Central memory CD4-positive, alpha-beta T cell (primary cell): Measurements from ENCODE around the gene WSB2.
A peak's percentile ranks its signal among the peaks of the same experiment; 100 is the strongest.
"Not testable (repeated sequence)": the region's sequence is repeated elsewhere in the genome, so short reads cannot be mapped to it uniquely, and the experiment has no call there.

Source experiments
- DNase-seq: peaks from one replicate; pipeline ENCODE4 v3.0.0; 2022
- total RNA-seq, 3 experiments: gene quantifications; one replicate each; lab custom pipeline; 2026; lab: John Stamatoyannopoulos, UW

WSB2 gene
- 14.9 to 75.0 (median 38.7) reads per million in 3 experiments for total RNA-seq

GRCh38 chr12:118061011-118061872 lies at the start of gene WSB2:
TSS of gene WSB2 (minus strand) at chr12:118061179. CDS start at chr12:118061048, 131 bp downstream.
- DNase-seq, result peak; percentile 39

GRCh38 chr12:118109088-118109487 lies 48.1 kb upstream of the WSB2 start:
- no peak for DNase-seq

- no peak for DNase-seq
Observed at GRCh38 chr12:118107694-118108093, 46.7 kb upstream of the WSB2 start.

DNA sequence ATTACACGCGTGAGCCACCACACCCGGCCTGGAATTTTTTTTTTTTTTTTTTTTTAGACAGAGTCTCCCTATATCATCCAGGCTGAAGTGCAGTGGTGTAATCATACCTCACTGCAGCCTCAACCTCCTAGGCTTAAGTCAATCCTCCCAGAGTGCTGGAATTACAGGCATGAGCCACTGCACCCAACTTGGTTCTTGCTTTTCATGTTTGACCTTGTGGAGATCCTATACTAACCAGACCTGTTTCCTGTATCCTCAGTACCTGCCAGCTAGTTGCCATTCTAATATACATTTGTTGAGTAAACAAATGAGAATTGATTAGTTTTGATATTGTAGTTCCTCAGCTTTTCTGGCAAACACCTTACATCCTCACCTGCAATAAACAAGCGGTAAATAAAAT lies 46.0 kb upstream of the WSB2 start:
- DNase-seq, result no peak

GRCh38 chr12:118103601-118104382 lies 42.8 kb upstream of the WSB2 start, which contains the start of gene VSIG10:
TSS of gene VSIG10 (minus strand) at chr12:118104011. CDS start at chr12:118103671, 340 bp downstream.
- DNase-seq, result peak; percentile 11

DNA sequence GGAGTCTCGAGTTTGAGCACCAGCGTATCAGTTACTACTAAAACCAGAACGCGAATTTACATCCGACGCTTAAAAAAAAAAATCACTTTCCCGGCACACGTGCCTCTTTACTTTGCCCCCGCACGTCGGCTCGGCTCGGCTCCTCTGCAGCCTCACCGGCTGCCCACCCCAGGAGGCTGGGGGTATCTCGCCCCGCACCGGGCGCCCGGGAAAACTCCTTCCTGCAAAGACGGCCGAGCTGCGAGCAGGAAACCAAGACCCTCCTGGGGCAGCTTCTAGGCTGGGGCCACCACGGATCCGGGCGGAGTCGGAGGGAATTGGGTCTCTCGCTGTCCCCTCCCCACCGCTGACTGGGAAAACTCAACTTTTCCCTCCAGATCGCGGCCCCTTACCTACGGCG lies 42.2 kb upstream of the WSB2 start:
- no peak for DNase-seq

GRCh38 chr12:118102609-118103008 lies 41.6 kb upstream of the WSB2 start:
- no peak for DNase-seq

DNA sequence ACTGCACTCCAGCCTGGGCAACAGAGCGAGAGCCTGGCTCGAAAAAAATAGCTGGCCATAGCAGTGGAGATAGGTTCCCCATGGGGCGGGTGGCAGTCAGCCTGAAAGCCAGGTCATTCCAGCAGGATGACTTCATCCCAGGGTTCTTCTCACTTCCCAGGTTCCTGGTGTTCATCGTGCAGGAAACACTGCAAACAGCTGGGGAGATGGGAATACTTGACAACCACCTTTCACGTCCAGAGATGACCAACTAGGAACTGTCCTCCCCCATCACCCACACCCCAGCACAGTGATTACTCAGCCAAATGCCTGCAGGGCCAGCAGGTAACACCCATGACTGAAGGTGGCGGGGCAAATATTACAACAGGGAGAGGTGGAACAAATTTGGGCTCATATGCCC lies 41.1 kb upstream of the WSB2 start:
- no peak for DNase-seq

DNA sequence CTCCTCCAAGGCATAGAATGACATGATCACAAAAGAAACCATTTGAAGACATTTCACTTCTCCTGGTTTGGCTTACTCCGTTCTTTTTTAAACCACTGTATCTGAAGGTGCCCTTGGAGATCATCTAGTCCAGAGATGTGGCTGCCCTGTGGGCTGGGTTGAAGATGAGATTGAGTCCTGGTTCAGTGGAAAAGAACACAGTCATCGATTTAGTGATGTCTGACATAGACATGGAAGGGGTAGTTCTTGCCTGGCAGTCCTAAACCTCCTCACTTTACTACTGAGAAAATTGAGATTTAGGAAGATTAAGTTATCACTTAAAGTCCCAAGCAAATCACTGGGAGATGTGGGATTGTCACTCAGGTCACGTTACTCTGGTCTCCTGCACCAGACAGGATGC lies 40.1 kb upstream of the WSB2 start:
- DNase-seq, result no peak

DNA sequence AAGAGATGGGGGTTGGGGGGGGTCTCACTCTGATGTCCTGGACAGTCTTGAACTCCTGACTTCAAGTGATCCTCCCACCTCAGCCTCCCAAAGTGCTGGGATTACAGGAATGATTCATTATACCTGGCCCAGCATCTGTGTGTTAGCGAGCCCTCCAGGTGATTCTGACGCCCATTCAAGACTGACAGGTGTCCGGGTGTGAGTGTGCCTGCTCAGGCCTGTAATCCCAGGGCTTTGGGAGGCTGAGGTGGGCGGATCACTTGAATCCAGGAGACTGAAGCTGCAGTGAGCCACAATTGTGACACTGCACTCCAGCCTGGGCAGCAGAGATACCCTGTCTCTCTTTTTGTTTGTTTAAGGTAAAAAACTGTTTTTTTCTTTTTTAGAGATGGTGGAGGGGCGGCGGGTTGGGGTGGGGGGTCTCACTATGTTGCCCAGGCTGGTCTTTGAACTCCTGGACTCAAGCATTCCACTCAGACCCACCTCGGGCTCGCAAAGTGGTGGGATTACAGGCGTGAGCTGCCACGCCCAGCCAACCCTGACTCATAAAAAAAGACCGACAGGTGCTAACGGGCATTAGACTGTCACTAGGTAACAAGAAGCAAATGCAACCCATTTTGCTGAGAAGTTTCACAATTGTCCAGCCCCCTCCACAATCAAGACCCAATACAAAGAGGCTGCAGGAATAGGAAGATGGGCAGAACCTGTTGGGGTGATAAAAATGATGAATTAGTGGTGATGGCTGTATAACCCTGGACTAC lies 38.1 kb upstream of the WSB2 start:
- no peak for DNase-seq

DNA sequence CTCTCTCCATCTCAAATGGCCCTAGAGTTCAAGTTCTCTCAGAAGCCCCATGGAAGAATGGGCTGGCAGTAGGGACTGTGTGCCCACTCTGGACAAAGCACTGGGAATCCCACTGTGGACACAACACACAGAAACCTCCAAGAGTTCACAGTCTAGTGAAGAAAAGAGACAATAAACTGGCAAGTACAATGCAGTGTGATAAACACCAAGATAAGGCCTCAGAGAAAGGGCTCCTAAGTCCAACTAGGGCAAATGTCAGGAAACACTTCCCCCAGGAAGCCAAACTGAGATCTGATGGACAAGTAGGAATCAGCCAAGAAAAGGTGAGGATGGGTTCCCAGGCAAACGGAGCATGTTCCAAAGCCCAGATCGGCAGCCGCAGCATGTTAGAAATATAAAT lies 37.4 kb upstream of the WSB2 start:
- DNase-seq, result no peak

DNA sequence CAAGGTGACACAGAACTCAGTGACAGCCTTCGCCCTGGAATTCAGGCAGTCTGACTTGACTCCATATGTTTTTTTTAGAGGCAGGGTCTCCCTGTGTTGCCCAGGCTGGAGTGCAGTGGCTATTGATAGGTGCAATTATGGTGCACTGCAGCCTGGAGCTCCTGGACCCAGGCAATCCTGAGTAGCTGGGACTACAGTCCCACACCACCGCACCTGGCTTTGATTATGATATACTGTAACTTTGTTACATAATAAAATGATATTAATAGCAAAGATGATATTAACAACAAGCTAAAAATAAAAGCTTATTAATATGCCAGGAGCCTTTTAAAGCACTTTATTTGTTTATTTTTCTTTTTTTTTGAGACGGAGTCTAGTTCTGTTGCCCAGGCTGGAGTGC lies 33.1 kb upstream of the WSB2 start:
- no peak for DNase-seq

- no peak for DNase-seq
Observed at GRCh38 chr12:118089782-118090181, 28.8 kb upstream of the WSB2 start.

DNA sequence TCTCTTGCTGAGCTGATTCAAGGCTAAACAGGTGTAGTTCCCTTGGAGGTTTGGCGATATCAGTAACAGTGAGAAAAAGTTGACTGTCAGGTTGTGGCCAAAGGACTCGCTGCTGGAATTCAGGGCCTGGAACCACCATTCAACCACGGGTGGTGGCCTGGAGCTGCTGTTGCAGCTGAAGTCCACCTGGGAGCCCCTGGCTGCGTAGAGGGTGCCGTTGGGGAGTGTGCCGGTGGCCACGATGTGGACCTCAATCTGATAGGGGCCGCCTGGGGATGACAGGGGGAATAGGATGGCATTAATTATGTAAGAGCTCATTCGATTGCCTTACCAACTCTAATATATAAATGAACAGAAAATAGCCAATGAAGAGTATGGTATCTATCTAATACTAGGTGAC lies 21.2 kb upstream of the WSB2 start:
- no peak for DNase-seq

DNA sequence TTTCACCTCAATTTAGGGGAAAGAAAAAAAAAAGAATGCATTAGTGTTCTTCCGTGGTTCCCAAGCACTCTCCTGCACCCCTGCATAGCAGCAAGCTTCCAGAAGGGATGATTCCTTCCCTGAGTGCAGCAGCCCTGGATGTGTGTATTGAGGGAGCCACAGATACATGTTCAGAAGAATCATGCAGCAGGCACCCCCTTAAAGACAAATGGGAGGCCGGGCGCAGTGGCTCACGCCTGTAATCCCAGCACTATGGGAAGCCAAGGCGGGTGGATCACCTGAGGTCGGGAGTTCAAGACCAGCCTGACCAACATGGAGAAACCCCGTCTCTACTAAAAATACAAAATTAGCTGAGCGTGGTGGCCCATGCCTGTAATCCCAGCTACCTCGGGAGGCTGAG lies 20.5 kb upstream of the WSB2 start:
- not testable (repeated sequence) for DNase-seq

DNA sequence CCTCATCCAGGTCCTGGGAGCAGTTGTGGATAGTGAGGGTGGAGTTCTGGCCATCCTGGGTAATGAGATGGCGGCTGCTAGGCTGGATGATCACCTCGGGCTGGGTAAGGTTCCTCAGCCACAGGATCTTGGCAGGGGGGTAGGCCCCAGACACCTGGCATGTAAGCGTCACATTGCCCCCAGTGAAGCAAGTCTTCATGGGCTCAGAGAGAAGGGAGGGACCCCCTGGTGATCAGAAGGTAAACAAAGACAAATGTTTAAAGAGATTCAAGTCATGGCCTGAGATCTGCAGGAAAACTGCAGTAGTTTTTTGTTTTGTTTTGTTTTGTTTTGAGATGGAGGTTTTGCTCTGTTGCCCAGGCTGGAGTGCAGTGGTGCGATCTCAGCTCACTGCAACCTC lies 12.8 kb upstream of the WSB2 start:
- no peak for DNase-seq

DNA sequence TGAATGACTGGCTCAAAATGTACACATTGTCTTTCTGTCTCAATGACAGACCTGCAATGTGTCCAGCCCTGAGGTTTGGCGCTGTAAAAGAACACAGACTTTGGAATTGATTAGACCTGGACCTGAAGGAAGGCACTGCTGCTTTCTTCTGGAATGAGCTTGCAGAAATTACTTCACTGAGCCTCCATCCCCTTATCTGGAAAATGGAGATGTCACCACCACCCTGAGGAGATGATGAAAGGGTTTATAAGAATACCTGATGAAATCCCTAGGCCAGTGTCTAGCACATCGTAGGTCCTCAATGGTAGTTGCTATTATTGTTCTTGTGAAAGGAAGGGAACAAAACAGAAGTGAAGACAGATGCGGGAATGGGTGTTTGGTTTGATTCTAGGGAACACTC lies 9.7 kb upstream of the WSB2 start:
- no peak for DNase-seq

DNA sequence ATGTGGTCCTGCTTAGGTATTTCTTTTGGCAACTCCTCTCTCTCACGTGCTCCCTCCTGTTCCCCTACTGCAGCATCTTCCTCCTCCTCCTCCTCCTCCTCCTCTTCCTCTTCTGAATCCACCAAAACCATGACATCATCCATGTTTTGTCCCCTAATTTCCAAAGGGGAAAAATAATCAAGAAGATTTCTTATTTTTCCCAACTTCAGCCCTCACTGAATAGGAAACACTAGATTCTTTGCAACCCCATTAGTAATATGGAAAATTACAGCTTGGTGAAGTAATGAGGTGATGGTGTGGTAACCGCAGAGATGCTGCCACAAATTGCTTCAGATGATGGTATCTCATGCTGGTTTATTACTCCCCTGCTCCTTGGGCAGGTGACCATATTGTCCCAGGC lies 7.5 kb upstream of the WSB2 start:
- no peak for DNase-seq

- DNase-seq, result no peak
Observed at GRCh38 chr12:118065380-118065779, 4.4 kb upstream of the WSB2 start.

DNA sequence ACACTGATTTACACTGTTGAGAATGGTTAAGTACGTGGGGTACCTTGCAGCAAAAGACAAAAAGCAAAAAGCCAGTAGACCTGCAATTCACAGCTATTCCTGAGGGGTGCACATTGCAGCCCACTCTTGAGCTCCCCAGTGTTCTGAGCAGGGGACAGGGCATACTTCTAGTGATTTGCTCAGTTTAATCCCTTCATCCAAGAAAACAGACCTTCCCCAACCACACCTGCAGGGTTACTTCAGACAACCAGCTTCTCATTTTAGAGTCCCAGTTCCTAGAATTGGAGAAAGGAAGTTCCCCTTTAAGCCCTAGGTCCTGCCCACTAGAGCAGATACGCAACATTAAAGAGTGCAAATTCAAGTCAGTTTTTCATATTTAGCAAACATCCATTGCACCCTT lies 3.6 kb upstream of the WSB2 start:
- DNase-seq, result no peak

DNA sequence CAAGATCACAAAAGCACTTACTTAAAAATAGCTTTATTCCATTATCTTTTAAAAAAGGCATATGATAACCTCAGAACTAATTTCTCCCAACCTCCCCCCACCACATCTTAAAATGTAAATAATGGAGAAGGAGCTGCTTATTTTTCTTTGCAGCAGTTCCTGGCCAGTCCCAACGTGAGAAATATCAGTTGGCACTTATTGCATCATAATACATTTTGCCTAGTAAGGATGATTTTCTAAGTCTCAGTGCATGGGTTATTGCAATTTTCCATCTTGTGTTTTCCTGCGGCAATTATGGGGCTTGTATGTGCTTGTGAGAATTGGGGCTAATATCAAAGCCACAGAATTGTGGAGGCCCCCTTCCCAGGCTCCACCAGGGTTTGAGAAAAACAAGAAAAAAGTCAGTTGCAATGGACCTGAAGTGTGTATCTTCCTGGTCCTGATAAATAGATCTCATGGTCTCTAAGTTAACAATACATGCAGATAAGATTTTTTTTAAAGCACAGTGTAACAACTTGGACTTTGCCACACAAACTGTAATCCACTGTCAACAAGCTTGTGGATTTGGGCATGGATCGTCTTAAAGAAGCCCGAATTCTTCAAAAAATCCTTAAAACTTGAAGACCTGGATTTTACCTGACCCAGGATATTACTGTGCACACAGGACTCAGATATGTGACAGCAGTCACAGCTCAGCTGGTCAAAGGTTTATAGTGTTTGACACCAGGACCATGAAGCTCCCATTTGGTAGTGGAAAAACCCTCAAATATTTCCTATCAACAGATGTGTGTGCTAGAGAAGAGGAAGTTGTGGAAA lies 2.8 kb upstream of the WSB2 start:
- no peak for DNase-seq
